Fibroblast of lung (primary cell): ENCODE measurements around the gene NFASC. TPM values are rescaled to one million over a fixed set of nuclear protein-coding genes. Genes with fewer than 3 reads are reported as not detected.

Source experiments
- DNase-seq, 2 donors: peaks; one replicate each; pipeline versions ENCODE4 v3.0.0 to v3.0.0-alpha.2; 2010; ENCODE audit warnings: low read depth in 2 of 2
- H2AFZ ChIP-seq: 2 replicates; pipeline ENCODE4 v1.5.1; 2012; ENCODE audit warnings: low read length, control low read depth, inconsistent platforms
- H3K27ac ChIP-seq: 2 replicates; pipeline ENCODE4 v1.5.1; 2011; ENCODE audit warnings: low read length, control low read depth; ENCODE audit not compliant: insufficient read depth
- H3K27me3 ChIP-seq: 2 replicates; pipeline ENCODE4 v1.5.1; 2011; ENCODE audit warnings: mild to moderate bottlenecking, low read length; ENCODE audit not compliant: control insufficient read depth, insufficient read depth
- H3K36me3 ChIP-seq: 2 replicates; pipeline ENCODE4 v1.5.1; 2011; ENCODE audit warnings: low read length; ENCODE audit not compliant: control insufficient read depth, insufficient read depth
- H3K4me1 ChIP-seq: 2 replicates; pipeline ENCODE4 v1.5.1; 2011; ENCODE audit warnings: low read length; ENCODE audit not compliant: control insufficient read depth, insufficient read depth; ENCODE audit errors: extremely low read depth
- H3K4me2 ChIP-seq: 2 replicates; pipeline ENCODE4 v1.5.1; 2011; ENCODE audit warnings: low read length, control low read depth; ENCODE audit not compliant: insufficient read depth; ENCODE audit errors: extremely low read depth
- H3K4me3 ChIP-seq, 4 experiments: fragments of 200-600 bp in 1 of 4; sonication (generic) in 1 of 4; replicated peaks in 1 of 4; 2 replicates each; pipeline ENCODE4 v1.5.1; 2011 to 2016; ENCODE audit warnings: low read length in 4 of 4, low read depth in 3 of 4, mild to moderate bottlenecking in 3 of 4, control low read depth in 2 of 4, inconsistent platforms in 1 of 4, mixed read lengths in 1 of 4; ENCODE audit not compliant: insufficient read depth in 1 of 4; ENCODE audit errors: control extremely low read depth in 1 of 4
- H3K79me2 ChIP-seq: 2 replicates; pipeline ENCODE4 v1.5.1; 2012; ENCODE audit warnings: mild to moderate bottlenecking, low read length, inconsistent platforms; ENCODE audit not compliant: control insufficient read depth, insufficient read depth
- H3K9ac ChIP-seq: 2 replicates; pipeline ENCODE4 v1.5.1; 2011; ENCODE audit warnings: mild to moderate bottlenecking, low read length, control low read depth; ENCODE audit not compliant: insufficient read depth
- H3K9me3 ChIP-seq: 2 replicates; pipeline ENCODE4 v1.5.1; 2012; ENCODE audit warnings: low read depth, low read length; ENCODE audit not compliant: control insufficient read depth, insufficient read depth
- H4K20me1 ChIP-seq: 2 replicates; pipeline ENCODE4 v1.5.1; 2011; ENCODE audit warnings: low read length; ENCODE audit not compliant: control insufficient read depth, insufficient read depth; ENCODE audit errors: extremely low read depth
- CTCF ChIP-seq, 2 donors: IDR thresholded peaks in 1 of 2; conservative IDR thresholded peaks in 1 of 2; 1 replicate in 1 of 2; 2 replicates in 1 of 2; pipeline ENCODE4 v1.5.1; 2011 to 2012; ENCODE audit warnings: low read length in 2 of 2, control low read depth in 1 of 2, inconsistent platforms in 1 of 2, low read depth in 1 of 2, mild to moderate bottlenecking in 1 of 2
- EZH2 ChIP-seq: IDR thresholded peaks from 2 replicates; pipeline ENCODE4 v1.5.1; 2012; ENCODE audit warnings: low read length, control low read depth, mild to moderate bottlenecking; ENCODE audit errors: missing control alignments
- polyA plus RNA-seq, 2 donors: library from polyadenylated mRNA; depleted of rRNA in 1 of 2; stranded (reverse) in 1 of 2; unstranded in 1 of 2; fragments of >200 nt; gene quantifications; 2 replicates each; pipeline ENCODE4 v1.2.1, GENCODE V29; 2011 to 2012; ENCODE audit warnings: missing spikeins in 1 of 2
- total RNA-seq: library from RNA; depleted of rRNA; stranded (reverse); fragments of >200 nt; gene quantifications from 2 replicates; pipeline ENCODE4 v1.2.1, GENCODE V29; 2014

Gene NFASC
- total and polyA plus RNA-seq, 2 donors (not counting 1 experiment from before 2014, with no cell fraction given): 13.4 to 16.5 TPM

GRCh38 chr1:205056956-205057568 is 186.4 kb downstream of the NFASC start:
- H3K9me3 ChIP-seq: no peaks in the 10 kb centered on the region
- DNase-seq: no peak
- no peaks in the 10 kb centered on the region for H3K36me3 ChIP-seq
- H4K20me1 ChIP-seq: no peaks in the 10 kb centered on the region
- H3K27ac ChIP-seq: no peak overlapping the region
- H3K4me2 ChIP-seq: no peak overlapping the region
- no peak overlapping the region for H3K4me3 ChIP-seq
- no peaks in the 10 kb centered on the region for H3K79me2 ChIP-seq
- H3K4me1 ChIP-seq: no peaks in the 10 kb centered on the region
- H3K9ac ChIP-seq: no peak overlapping the region
- no peak overlapping the region for H2AFZ ChIP-seq
- TF ChIP-seq EZH2: no peak
- no peak for TF ChIP-seq CTCF (conservative IDR thresholded peaks at IDR 0.05 in 1 of 2, IDR thresholded peaks at IDR 0.05 in 1 of 2; ENCODE audit: low read depth in 1 of 2, low read length in 2 of 2)
- peaks cover 14% of the 10 kb centered on the region for H3K27me3 ChIP-seq

- peaks cover 11% of the 10 kb centered on the region for H3K27me3 ChIP-seq
- H3K4me3 ChIP-seq: no peak overlapping the region
- no peak overlapping the region for H2AFZ ChIP-seq
- no peak for DNase-seq
- no peak overlapping the region for H3K27ac ChIP-seq
- no peaks in the 10 kb centered on the region for H3K79me2 ChIP-seq
- H3K36me3 ChIP-seq: no peaks in the 10 kb centered on the region
- H3K4me1 ChIP-seq: no peaks in the 10 kb centered on the region
- no peak overlapping the region for H3K9ac ChIP-seq
- H4K20me1 ChIP-seq: no peaks in the 10 kb centered on the region
- no peaks in the 10 kb centered on the region for H3K9me3 ChIP-seq
- TF ChIP-seq CTCF (conservative IDR thresholded peaks at IDR 0.05 in 1 of 2, IDR thresholded peaks at IDR 0.05 in 1 of 2; ENCODE audit: low read depth in 1 of 2, low read length in 2 of 2): no peak
- TF ChIP-seq EZH2: no peak
- H3K4me2 ChIP-seq: no peak overlapping the region
Measured at GRCh38 chr1:205057808-205058575, 187.3 kb downstream of the NFASC start.

GRCh38 chr1:205058853-205059252 is 188.2 kb downstream of the NFASC start:
- TF ChIP-seq CTCF (conservative IDR thresholded peaks at IDR 0.05 in 1 of 2, IDR thresholded peaks at IDR 0.05 in 1 of 2; ENCODE audit: low read depth in 1 of 2, low read length in 2 of 2): no peak
- TF ChIP-seq EZH2: no peak
- Histone ChIP-seq H3K36me3 (no peaks in the 10 kb centered on the region), H2AFZ (no peak overlapping the region), H3K27ac (no peak overlapping the region), H3K79me2 (no peaks in the 10 kb centered on the region), H3K4me3 (no peak overlapping the region), H3K27me3 (peaks cover 10% of the 10 kb centered on the region), H3K9ac (no peak overlapping the region), H4K20me1 (no peaks in the 10 kb centered on the region), H3K9me3 (no peaks in the 10 kb centered on the region), H3K4me2 (no peak overlapping the region), H3K4me1 (no peaks in the 10 kb centered on the region)
- DNase-seq: no peak
